HepG2 (cell line): Measurements from ENCODE around the gene PCNX1. TPM values are rescaled to one million over a fixed set of nuclear protein-coding genes. Genes with fewer than 3 reads are reported as not detected.

ENCODE experiments used
- ATAC-seq: fragments of 200-7000 bp; cut with Tn5 transposase; 3 replicates; pipeline ENCODE4 v1.9.1; 2020; ENCODE audit warnings: mild to moderate bottlenecking, moderate library complexity
- BruUV-seq: library from RNA; stranded (reverse); fragments of 400-500 nt; replicated peaks from 2 replicates; lab custom pipeline; 2021; lab: Mats Ljungman, UMichigan
- CTCF ChIA-PET: fragments of 300-600 bp; formaldehyde crosslinking; extraction: SDS; loops from one replicate; lab custom pipeline; 2021; ENCODE audit warnings: low total read pairs, inconsistent platforms, low intra/inter-chr PET ratio; lab: Yijun Ruan, JAX
- POLR2A ChIA-PET: fragments of 350-600 bp; sonication (Branson Sonifier 250); formaldehyde crosslinking; loops from one replicate; lab custom pipeline; 2020; ENCODE audit warnings: antibody characterized with exemption, inconsistent platforms; lab: Yijun Ruan, JAX
- DNase-seq: peaks from one replicate; pipeline ENCODE4 v3.0.0-alpha.2; 2015; ENCODE audit warnings: low spot score
- FAIRE-seq: peaks from 3 replicates; lab custom pipeline; 2011; peaks lifted over from hg19 to GRCh38; lab: Jason Lieb, UNC
- H2AFZ ChIP-seq: one replicate; pipeline ENCODE4 v1.6.1; 2011; ENCODE audit warnings: low read length, inconsistent platforms
- H3K27ac ChIP-seq: fragments of 300-600 bp; 3 replicates; pipeline ENCODE4 v1.8.0; 2011; ENCODE audit warnings: mixed run types, mild to moderate bottlenecking, mixed read lengths, low read length, inconsistent platforms; ENCODE audit not compliant: insufficient read depth; ENCODE audit errors: extremely low read length
- H3K27me3 ChIP-seq, 2 experiments: fragments of 200-600 bp in 1 of 2; 2 replicates in 1 of 2; 3 replicates in 1 of 2; pipeline versions ENCODE4 v1.6.0 to v1.8.0; 2011; ENCODE audit warnings: low read length in 2 of 2, mild to moderate bottlenecking in 2 of 2, moderate library complexity in 2 of 2, inconsistent platforms in 1 of 2; ENCODE audit not compliant: insufficient read depth in 2 of 2, control insufficient read depth in 1 of 2
- H3K36me3 ChIP-seq, 2 experiments: fragments of 200-600 bp in 1 of 2; replicated peaks in 1 of 2; 2 replicates in 1 of 2; 3 replicates in 1 of 2; pipeline versions ENCODE4 v1.5.1 to v1.8.0; 2011; ENCODE audit warnings: low read length in 2 of 2, inconsistent platforms in 1 of 2; ENCODE audit not compliant: insufficient read depth in 2 of 2, control insufficient read depth in 1 of 2
- H3K4me1 ChIP-seq: 2 replicates; pipeline ENCODE4 v1.5.1; 2012; ENCODE audit warnings: low read length, inconsistent platforms; ENCODE audit not compliant: insufficient read depth
- H3K4me2 ChIP-seq: 2 replicates; pipeline ENCODE4 v1.6.0; 2011; ENCODE audit warnings: low read depth, low read length, inconsistent platforms
- H3K4me3 ChIP-seq, 3 experiments: fragments of 200-600 bp in 1 of 3; sonication (generic), shearing (Covaris generic) in 1 of 3; replicated peaks in 1 of 3; 2 replicates each; pipeline ENCODE4 v1.5.1; 2011 to 2016; ENCODE audit warnings: low read length in 3 of 3, inconsistent platforms in 2 of 3, low read depth in 2 of 3, mild to moderate bottlenecking in 2 of 3, control low read depth in 1 of 3, mixed read lengths in 1 of 3; ENCODE audit not compliant: insufficient read depth in 1 of 3
- H3K79me2 ChIP-seq: one replicate; pipeline ENCODE4 v1.6.1; 2011; ENCODE audit warnings: low read length, inconsistent platforms; ENCODE audit not compliant: insufficient read depth
- H3K9ac ChIP-seq: 2 replicates; pipeline ENCODE4 v1.6.0; 2011; ENCODE audit warnings: mild to moderate bottlenecking, low read depth, low read length, inconsistent platforms; ENCODE audit not compliant: insufficient read depth
- H3K9me3 ChIP-seq: 2 replicates; pipeline ENCODE4 v1.5.1; 2012; ENCODE audit warnings: mild to moderate bottlenecking, low read length
- H4K20me1 ChIP-seq: 2 replicates; pipeline ENCODE4 v1.6.0; 2011; ENCODE audit warnings: inconsistent platforms, mild to moderate bottlenecking, low read length, moderate library complexity; ENCODE audit not compliant: insufficient read depth
- PHB2 ChIP-seq: fragments of 450-650 bp; IDR thresholded peaks from 2 replicates; pipeline ENCODE4 v1.6.1; 2018; ENCODE audit not compliant: partially characterized antibody
- RBM22 ChIP-seq: fragments of 200-400 bp; formaldehyde crosslinking; optimal IDR thresholded peaks from 2 replicates; pipeline ENCODE3; 2017; ENCODE audit warnings: mild to moderate bottlenecking, low read length, moderate library complexity
- ZNF563 ChIP-seq: sonication (generic); formaldehyde crosslinking; IDR thresholded peaks from 2 replicates; pipeline ENCODE4 v1.8.0; 2022; ENCODE audit warnings: mild to moderate bottlenecking, moderate library complexity, missing genetic modification reagents
- ZNF674 ChIP-seq: sonication (generic); formaldehyde crosslinking; IDR thresholded peaks from 2 replicates; pipeline ENCODE4 v1.5.0; 2020; ENCODE audit warnings: low read depth, mild to moderate bottlenecking, missing genetic modification reagents
- ZZZ3 ChIP-seq: sonication (generic); formaldehyde crosslinking; IDR thresholded peaks from 2 replicates; pipeline ENCODE4 v1.4.0; 2020; ENCODE audit warnings: missing genetic modification reagents, mild to moderate bottlenecking, borderline replicate concordance
- WGBS: methylation state at CpG from one replicate; pipeline ENCODE4 v1.1.6; 2017; ENCODE audit warnings: low lambda C conversion rate; 5-methylcytosine and 5-hydroxymethylcytosine counted together
- in situ Hi-C: cut with HindIII; loops from 2 replicates; pipeline ENCODE4 v1.10.0; 2017; ENCODE audit warnings: low pct_unique_long_range_greater_than_20kb; ENCODE audit not compliant: extremely low pct_ligation_motif_present
- intact Hi-C: fragments of 100-400 bp; cut with micrococcal nuclease; formaldehyde crosslinking; loops from one replicate; pipeline ENCODE4 v1.10.0; 2022; ENCODE audit not compliant: unreplicated experiment
- polyA plus RNA-seq, 8 experiments: library from polyadenylated mRNA; depleted of rRNA in 3 of 8; stranded (reverse) in 7 of 8; unstranded in 1 of 8; fragments of >200 nt; fragmentation: Illumina TruSeq in 4 of 8; extraction: Trizol in 4 of 8; gene quantifications; 2 replicates each; pipeline versions ENCODE4 v1.2.1 to v1.2.3, GENCODE V29; 2011 to 2016; ENCODE audit warnings: low read depth in 4 of 8, missing spikeins in 1 of 8, mixed read lengths in 1 of 8; ENCODE audit not compliant: insufficient read depth in 1 of 8
- total RNA-seq, 5 experiments: library from RNA; depleted of rRNA; stranded (reverse); fragments of >200 nt; fragmentation: Illumina TruSeq; extraction: Trizol; gene quantifications; 2 replicates each; pipeline ENCODE4 v1.2.3, GENCODE V29; 2016; ENCODE audit warnings: low read depth in 1 of 5
- TF ChIP-seq, protein P1 (sequence below): sonication (generic); formaldehyde crosslinking; IDR thresholded peaks from 2 replicates; pipeline ENCODE4 v1.5.0; 2020; ENCODE audit warnings: mild to moderate bottlenecking, missing genetic modification reagents
- TF ChIP-seq, protein P2 (sequence below): sonication (generic); IDR thresholded peaks from 2 replicates; pipeline ENCODE4 v1.6.1; 2016; ENCODE audit warnings: low read depth, borderline replicate concordance
- TF ChIP-seq, protein P3 (sequence below), 2 experiments: sonication (generic) in 1 of 2; formaldehyde crosslinking in 1 of 2; IDR thresholded peaks; 2 replicates each; pipeline versions ENCODE4 v1.6.1 to v1.9.0; 2014 to 2022; ENCODE audit warnings: antibody characterized with exemption in 1 of 2, borderline replicate concordance in 1 of 2, inconsistent platforms in 1 of 2, low read depth in 1 of 2, missing genetic modification reagents in 1 of 2

Gene PCNX1
- total and polyA plus RNA-seq, 2 of the 13 experiments (the other 11 are each of a cell fraction or from before 2014, with no cell fraction given), result 24.9 to 30.3 TPM

DNA sequence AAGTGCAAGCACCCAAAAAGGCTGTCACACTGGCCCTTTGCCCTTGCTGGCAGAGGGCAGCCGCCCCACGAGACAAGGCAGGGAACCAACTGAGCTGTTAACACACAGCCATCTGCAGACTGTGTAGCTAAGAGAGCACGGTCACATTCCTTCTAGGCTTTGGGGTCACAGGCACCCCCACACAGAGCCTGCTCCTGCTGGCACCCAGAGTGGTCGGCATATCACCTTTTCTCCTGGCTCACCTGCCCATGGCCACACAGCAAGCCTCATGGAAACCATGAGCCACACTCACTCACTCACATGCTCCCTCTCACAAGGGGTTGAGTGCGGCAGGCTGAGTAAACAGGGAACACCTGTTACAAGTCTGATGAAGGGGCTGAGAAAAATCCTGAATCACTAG, 214.5 kb downstream of the PCNX1 start (continued):
- TF ChIP-seq, protein P1, sequence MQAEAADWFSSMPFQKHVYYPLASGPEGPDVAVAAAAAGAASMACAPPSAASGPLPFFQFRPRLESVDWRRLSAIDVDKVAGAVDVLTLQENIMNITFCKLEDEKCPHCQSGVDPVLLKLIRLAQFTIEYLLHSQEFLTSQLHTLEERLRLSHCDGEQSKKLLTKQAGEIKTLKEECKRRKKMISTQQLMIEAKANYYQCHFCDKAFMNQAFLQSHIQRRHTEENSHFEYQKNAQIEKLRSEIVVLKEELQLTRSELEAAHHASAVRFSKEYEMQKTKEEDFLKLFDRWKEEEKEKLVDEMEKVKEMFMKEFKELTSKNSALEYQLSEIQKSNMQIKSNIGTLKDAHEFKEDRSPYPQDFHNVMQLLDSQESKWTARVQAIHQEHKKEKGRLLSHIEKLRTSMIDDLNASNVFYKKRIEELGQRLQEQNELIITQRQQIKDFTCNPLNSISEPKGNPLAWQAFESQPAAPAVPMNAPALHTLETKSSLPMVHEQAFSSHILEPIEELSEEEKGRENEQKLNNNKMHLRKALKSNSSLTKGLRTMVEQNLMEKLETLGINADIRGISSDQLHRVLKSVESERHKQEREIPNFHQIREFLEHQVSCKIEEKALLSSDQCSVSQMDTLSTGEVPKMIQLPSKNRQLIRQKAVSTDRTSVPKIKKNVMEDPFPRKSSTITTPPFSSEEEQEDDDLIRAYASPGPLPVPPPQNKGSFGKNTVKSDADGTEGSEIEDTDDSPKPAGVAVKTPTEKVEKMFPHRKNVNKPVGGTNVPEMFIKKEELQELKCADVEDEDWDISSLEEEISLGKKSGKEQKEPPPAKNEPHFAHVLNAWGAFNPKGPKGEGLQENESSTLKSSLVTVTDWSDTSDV (CRISPR knock-in tag), result no peak
- no peak for TF ChIP-seq ZNF674 (CRISPR knock-in tag)
- TF ChIP-seq, protein P2, sequence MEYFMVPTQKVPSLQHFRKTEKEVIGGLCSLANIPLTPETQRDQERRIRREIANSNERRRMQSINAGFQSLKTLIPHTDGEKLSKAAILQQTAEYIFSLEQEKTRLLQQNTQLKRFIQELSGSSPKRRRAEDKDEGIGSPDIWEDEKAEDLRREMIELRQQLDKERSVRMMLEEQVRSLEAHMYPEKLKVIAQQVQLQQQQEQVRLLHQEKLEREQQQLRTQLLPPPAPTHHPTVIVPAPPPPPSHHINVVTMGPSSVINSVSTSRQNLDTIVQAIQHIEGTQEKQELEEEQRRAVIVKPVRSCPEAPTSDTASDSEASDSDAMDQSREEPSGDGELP, result no peak

DNA sequence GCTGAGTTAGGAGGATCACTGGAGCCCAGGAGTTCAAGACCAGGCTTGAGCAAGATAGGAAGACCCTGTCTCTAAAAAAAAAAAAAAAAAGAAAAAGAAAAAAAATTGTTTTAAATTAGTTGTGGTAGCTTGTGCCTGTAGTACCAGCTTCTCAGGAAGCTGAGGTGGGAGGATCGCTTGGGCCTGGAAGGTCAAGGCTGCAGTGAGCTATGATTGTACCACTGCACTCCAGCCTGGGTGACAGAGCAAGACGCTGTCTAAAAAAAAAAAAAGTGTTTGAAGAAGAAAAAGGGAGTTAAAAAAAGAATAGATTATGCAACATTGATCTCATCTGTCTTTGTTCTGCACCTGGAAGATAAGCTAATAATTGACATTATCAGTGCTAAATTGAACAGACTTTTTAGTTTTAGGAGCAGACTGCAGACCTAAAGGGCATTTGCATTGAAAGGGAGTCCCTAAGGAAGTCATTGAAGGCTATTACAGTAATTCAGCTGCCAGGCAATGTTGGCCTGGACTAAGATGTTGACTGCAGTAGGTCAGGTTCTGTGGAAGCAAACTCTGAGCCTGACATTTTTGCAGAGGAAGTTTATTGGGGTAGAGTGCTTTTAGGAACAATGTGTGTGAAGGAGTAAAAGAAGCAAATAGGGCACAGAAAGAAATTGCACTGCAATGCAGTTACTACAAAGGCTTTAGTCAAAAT, 215.8 kb downstream of the PCNX1 start:
- intact Hi-C loops, result no loop called here
- Histone ChIP-seq H3K27me3 (no peaks in the 10 kb centered on the region), H3K9ac (no peak overlapping the region), H3K4me3 (no peak overlapping the region), H3K36me3 (no peaks in the 10 kb centered on the region), H3K4me2 (no peak overlapping the region), H4K20me1 (no peaks in the 10 kb centered on the region), H2AFZ (no peak overlapping the region)
- FAIRE-seq, result no peak
- no TSS peak for BruUV-seq
- 4% methylated on average over 2 of the region's 2 CpGs for WGBS
- TF ChIP-seq ZNF563 (CRISPR knock-in tag) (no peak), ZZZ3 (CRISPR knock-in tag) (no peak), RBM22 (no peak), PHB2 (no peak)
- TF ChIP-seq, protein P3, sequence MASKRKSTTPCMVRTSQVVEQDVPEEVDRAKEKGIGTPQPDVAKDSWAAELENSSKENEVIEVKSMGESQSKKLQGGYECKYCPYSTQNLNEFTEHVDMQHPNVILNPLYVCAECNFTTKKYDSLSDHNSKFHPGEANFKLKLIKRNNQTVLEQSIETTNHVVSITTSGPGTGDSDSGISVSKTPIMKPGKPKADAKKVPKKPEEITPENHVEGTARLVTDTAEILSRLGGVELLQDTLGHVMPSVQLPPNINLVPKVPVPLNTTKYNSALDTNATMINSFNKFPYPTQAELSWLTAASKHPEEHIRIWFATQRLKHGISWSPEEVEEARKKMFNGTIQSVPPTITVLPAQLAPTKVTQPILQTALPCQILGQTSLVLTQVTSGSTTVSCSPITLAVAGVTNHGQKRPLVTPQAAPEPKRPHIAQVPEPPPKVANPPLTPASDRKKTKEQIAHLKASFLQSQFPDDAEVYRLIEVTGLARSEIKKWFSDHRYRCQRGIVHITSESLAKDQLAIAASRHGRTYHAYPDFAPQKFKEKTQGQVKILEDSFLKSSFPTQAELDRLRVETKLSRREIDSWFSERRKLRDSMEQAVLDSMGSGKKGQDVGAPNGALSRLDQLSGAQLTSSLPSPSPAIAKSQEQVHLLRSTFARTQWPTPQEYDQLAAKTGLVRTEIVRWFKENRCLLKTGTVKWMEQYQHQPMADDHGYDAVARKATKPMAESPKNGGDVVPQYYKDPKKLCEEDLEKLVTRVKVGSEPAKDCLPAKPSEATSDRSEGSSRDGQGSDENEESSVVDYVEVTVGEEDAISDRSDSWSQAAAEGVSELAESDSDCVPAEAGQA (IDR thresholded peaks at IDR 0.05; ENCODE audit: low read depth), result no peak
- TF ChIP-seq, protein P3 (CRISPR knock-in tag; IDR thresholded peaks at IDR 0.05; ENCODE audit: borderline replicate concordance), result no peak
- TF ChIP-seq, all 625 proteins: peak for 0
- DNase-seq (no peak), ATAC-seq (no peak)
- ChIA-PET POLR2A (no interaction called here), CTCF (no interaction called here)
- Histone ChIP-seq H3K27ac (no peak overlapping the region), H3K9me3 (no peaks in the 10 kb centered on the region), H3K79me2 (no peaks in the 10 kb centered on the region), H3K4me1 (peaks cover 18% of the 10 kb centered on the region)
- in situ Hi-C loops, result no loop called here
